K562 (cell line): ENCODE results near the gene ITGA2B. TPM values are rescaled to one million over a fixed set of nuclear protein-coding genes. Genes with fewer than 3 reads are reported as not detected.
A peak's percentile ranks its signal among the peaks of the same experiment; 100 is the strongest.

Experiments used
- BRF1 ChIP-seq: IDR thresholded peaks from 3 replicates; pipeline ENCODE4 v1.6.1; 2011; ENCODE audit warnings: borderline replicate concordance, mild to moderate bottlenecking; ENCODE audit not compliant: insufficient read length; ENCODE audit errors: extremely low read depth
- CHD2 ChIP-seq: IDR thresholded peaks from 2 replicates; pipeline ENCODE4 v1.6.1; 2011; ENCODE audit warnings: low read depth, low read length
- ETV6 ChIP-seq, 3 experiments: fragments of 150-350 bp in 1 of 3; sonication (generic) in 1 of 3; formaldehyde crosslinking in 1 of 3; IDR thresholded peaks; 2 replicates each; pipeline versions ENCODE4 v1.6.1 to v1.8.0; 2014 to 2022; ENCODE audit warnings: borderline replicate concordance in 2 of 3, low read depth in 2 of 3, antibody characterized with exemption in 1 of 3, low read length in 1 of 3, mild to moderate bottlenecking in 1 of 3, missing genetic modification reagents in 1 of 3
- FOXA3 ChIP-seq, 2 experiments: fragments of 450-650 bp in 1 of 2; sonication (generic) in 1 of 2; formaldehyde crosslinking; IDR thresholded peaks in 1 of 2; conservative IDR thresholded peaks in 1 of 2; 2 replicates each; pipeline versions ENCODE4 v1.4.0 to v1.8.0; 2020 to 2022; ENCODE audit warnings: mild to moderate bottlenecking in 2 of 2, missing genetic modification reagents in 1 of 2
- GTF3C2 ChIP-seq: IDR thresholded peaks from 3 replicates; pipeline ENCODE4 v1.6.1; 2011; ENCODE audit warnings: borderline replicate concordance, mild to moderate bottlenecking, moderate library complexity; ENCODE audit not compliant: insufficient read length; ENCODE audit errors: extremely low read depth
- KAT2B ChIP-seq: IDR thresholded peaks from one replicate; pipeline ENCODE4 v1.6.1; 2012; ENCODE audit warnings: low read depth, mild to moderate bottlenecking, control low read depth, inconsistent platforms, low read length, moderate library complexity
- KLF1 ChIP-seq: fragments of 450-650 bp; IDR thresholded peaks from 2 replicates; pipeline ENCODE4 v1.6.1; 2016; ENCODE audit warnings: missing genetic modification characterization, missing compliant biosample characterization
- LCOR ChIP-seq: sonication (generic); formaldehyde crosslinking; IDR thresholded peaks from 2 replicates; pipeline ENCODE4 v1.8.0; 2022; ENCODE audit warnings: mild to moderate bottlenecking, missing genetic modification reagents
- MAZ ChIP-seq, 2 experiments: fragments of 450-650 bp in 1 of 2; sonication (generic) in 1 of 2; formaldehyde crosslinking; IDR thresholded peaks in 1 of 2; conservative IDR thresholded peaks in 1 of 2; 2 replicates each; pipeline versions ENCODE4 v1.4.0 to v1.5.0; 2020; ENCODE audit warnings: mild to moderate bottlenecking in 1 of 2, missing genetic modification reagents in 1 of 2
- PRDM10 ChIP-seq: fragments of 450-650 bp; IDR thresholded peaks from 2 replicates; pipeline ENCODE4 v1.6.1; 2018; ENCODE audit not compliant: partially characterized antibody
- RFX7 ChIP-seq: fragments of 250-450 bp; sonication (Bioruptor Pico); IDR thresholded peaks from 2 replicates; pipeline ENCODE4 v1.5.1; 2021; ENCODE audit warnings: mild to moderate bottlenecking
- RNF2 ChIP-seq: sonication (generic); IDR thresholded peaks from 2 replicates; pipeline ENCODE4 v1.6.1; 2016
- SP2 ChIP-seq: IDR thresholded peaks from 2 replicates; pipeline ENCODE4 v1.6.1; 2011; ENCODE audit warnings: mild to moderate bottlenecking, low read depth, low read length, moderate library complexity; ENCODE audit not compliant: poor library complexity, severe bottlenecking; ENCODE audit errors: extremely low read depth
- SREBF2 ChIP-seq: sonication (generic); formaldehyde crosslinking; IDR thresholded peaks from 2 replicates; pipeline ENCODE4 v1.4.0; 2020; ENCODE audit warnings: mild to moderate bottlenecking, missing genetic modification reagents
- SRSF9 ChIP-seq: fragments of 200-400 bp; formaldehyde crosslinking; IDR thresholded peaks from 2 replicates; pipeline ENCODE4 v1.6.1; 2017; ENCODE audit warnings: low read depth, low read length, borderline replicate concordance
- ZNF740 ChIP-seq, 3 experiments: fragments of 200-800 bp in 1 of 3; sonication (Bioruptor generic) in 1 of 3; sonication (generic) in 1 of 3; formaldehyde crosslinking in 1 of 3; IDR thresholded peaks; 2 replicates each; pipeline versions ENCODE4 v1.6.1 to v1.8.0; 2016 to 2022; ENCODE audit warnings: mild to moderate bottlenecking in 2 of 3, missing compliant biosample characterization in 2 of 3, missing genetic modification characterization in 2 of 3, missing genetic modification reagents in 1 of 3
- polyA plus RNA-seq, 8 experiments: library from polyadenylated mRNA; depleted of rRNA in 4 of 8; stranded (reverse) in 5 of 8; unstranded in 3 of 8; fragments of >200 nt; fragmentation: Nextera tagmentation in 2 of 8; fragmentation: Illumina TruSeq in 1 of 8; extraction: Ambion mirVana in 2 of 8; extraction: Trizol in 1 of 8; gene quantifications; 2 replicates each; pipeline versions ENCODE4 v1.2.1 to v1.2.3, GENCODE V29; 2011 to 2014; ENCODE audit warnings: inconsistent platforms in 1 of 8, missing spikeins in 1 of 8
- total RNA-seq, 7 experiments: library from RNA; depleted of rRNA in 6 of 7; stranded (reverse); fragments of >200 nt in 6 of 7; fragmentation: Illumina TruSeq in 2 of 7; extraction: Trizol in 2 of 7; gene quantifications; 2 replicates each; pipeline versions ENCODE4 v1.2.1 to v1.2.3, GENCODE V29; 2011 to 2021; ENCODE audit warnings: low replicate concordance in 1 of 7
- TF ChIP-seq, protein P1 (sequence below): fragments of 450-650 bp; IDR thresholded peaks from 2 replicates; pipeline ENCODE4 v1.6.1; 2017; ENCODE audit warnings: mild to moderate bottlenecking, moderate library complexity

The ITGA2B gene
- total and polyA plus RNA-seq, 9 of the 15 experiments (the other 6 are each of a cell fraction or from before 2014, with no cell fraction given) = 1.1 to 26.4 (median 5.6) TPM

GRCh38 chr17:44331249-44331760 is 58.1 kb downstream of the ITGA2B start (continued):
- 0 out of 2 replicates have a peak, but pooled peaks have one; percentile 24 for TF ChIP-seq ZNF740 (CRISPR knock-in tag; IDR thresholded peaks at IDR 0.05)
- TF ChIP-seq ZNF740 (tag; IDR thresholded peaks at IDR 0.05) = no peak
- no peak for TF ChIP-seq MAZ (CRISPR knock-in tag; conservative IDR thresholded peaks at IDR 0.05 in 1 of 2, IDR thresholded peaks at IDR 0.05 in 1 of 2)
- no peak for TF ChIP-seq CHD2
- no peak for TF ChIP-seq KAT2B
- TF ChIP-seq RNF2 = no peak
- no peak for TF ChIP-seq GTF3C2
- no peak for TF ChIP-seq PRDM10
- no peak for TF ChIP-seq SREBF2 (CRISPR knock-in tag)
- TF ChIP-seq BRF1 = no peak
- TF ChIP-seq RFX7 (CRISPR knock-in tag) = no peak
- TF ChIP-seq FOXA3 (CRISPR knock-in tag; conservative IDR thresholded peaks at IDR 0.05 in 1 of 2, IDR thresholded peaks at IDR 0.05 in 1 of 2) = 0 out of 4 replicates have a peak, but pooled peaks of 1 of the 2 experiments have one; percentile 63
- TF ChIP-seq LCOR = no peak
- TF ChIP-seq SRSF9 = no peak
- no peak for TF ChIP-seq ETV6 (IDR thresholded peaks at IDR 0.05; ENCODE audit: borderline replicate concordance in 1 of 2, low read depth in 2 of 2, low read length in 1 of 2)
- TF ChIP-seq ETV6 (CRISPR knock-in tag; IDR thresholded peaks at IDR 0.05; ENCODE audit: borderline replicate concordance) = no peak
- TF ChIP-seq, protein P1, sequence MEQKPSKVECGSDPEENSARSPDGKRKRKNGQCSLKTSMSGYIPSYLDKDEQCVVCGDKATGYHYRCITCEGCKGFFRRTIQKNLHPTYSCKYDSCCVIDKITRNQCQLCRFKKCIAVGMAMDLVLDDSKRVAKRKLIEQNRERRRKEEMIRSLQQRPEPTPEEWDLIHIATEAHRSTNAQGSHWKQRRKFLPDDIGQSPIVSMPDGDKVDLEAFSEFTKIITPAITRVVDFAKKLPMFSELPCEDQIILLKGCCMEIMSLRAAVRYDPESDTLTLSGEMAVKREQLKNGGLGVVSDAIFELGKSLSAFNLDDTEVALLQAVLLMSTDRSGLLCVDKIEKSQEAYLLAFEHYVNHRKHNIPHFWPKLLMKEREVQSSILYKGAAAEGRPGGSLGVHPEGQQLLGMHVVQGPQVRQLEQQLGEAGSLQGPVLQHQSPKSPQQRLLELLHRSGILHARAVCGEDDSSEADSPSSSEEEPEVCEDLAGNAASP = no peak
- no peak for TF ChIP-seq SP2
- no peak for TF ChIP-seq KLF1 (tag)
